Measurements from ENCODE around the gene NEAT1. TPM values are rescaled to one million over a fixed set of nuclear protein-coding genes. Genes with fewer than 3 reads are reported as not detected.

NEAT1 gene
- total RNA-seq, 1 experiment from 2014 or later: 938 TPM

DNA sequence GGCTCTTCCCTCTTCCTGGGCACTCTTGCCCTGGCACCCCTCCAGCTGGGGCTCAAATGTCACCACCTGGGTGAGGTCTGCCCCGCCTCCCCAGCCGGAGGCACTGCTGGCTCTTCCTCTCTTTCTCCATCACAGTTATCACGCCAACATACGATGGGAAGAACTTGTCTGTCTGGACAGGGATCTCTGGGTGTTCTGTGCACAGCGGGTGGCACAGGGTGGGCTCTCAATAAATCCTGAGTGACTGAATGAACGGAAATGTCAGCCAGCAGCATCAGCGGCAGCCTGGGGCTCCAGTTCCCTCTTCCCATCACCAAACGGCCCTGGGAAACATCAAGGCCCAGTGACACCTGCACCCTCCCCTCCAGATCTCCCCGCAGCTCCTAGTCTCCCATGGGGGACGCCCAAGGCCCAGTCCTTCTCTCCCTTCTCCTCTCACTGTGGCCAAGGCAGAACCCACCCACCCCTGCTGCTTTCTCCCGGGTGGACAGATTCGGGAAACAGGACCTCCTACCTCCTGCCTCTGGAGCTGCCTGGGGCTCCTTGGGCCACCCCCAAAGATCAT lies 39.7 kb upstream of the NEAT1 start:
- ChIA-PET CTCF (interaction anchor here (0.6 kb wide), 2 partner anchors 255 to 270 kb away, joined by 3 read pairs; no protein-coding TSS in a partner anchor), POLR2A (ENCODE audit: unreplicated experiment) (interaction anchor here (0.5 to 1.2 kb wide), 3 partner anchors 25 to 111 kb away, joined by 6 to 18 read pairs (median 9); no protein-coding TSS in a partner anchor)
- peak overlapping the region; percentile 93 for H3K27ac ChIP-seq
- no peaks in the 10 kb centered on the region for H4K20me1 ChIP-seq (ENCODE audit: insufficient read depth)
- BruUV-seq (replicated peaks): TSS peak; percentile 66
- H3K9me2 ChIP-seq (ENCODE audit: insufficient read depth): no peaks in the 10 kb centered on the region
- no peaks in the 10 kb centered on the region for H3K36me3 ChIP-seq (ENCODE audit: low read depth)
- H3K4me3 ChIP-seq: peak overlapping the region; percentile 48; the same call in 1 of the 2 replicates
- no peak overlapping the region for H2AFZ ChIP-seq
- peaks cover 55% of the 10 kb centered on the region for H3F3A ChIP-seq (ENCODE audit: insufficient read depth, low read depth)
- H3K4me2 ChIP-seq: peak overlapping the region; percentile 83
- intact Hi-C loops (cut with micrococcal nuclease; ENCODE audit: unreplicated experiment): loop anchor here (1.0 to 2.0 kb wide), 4 partner anchors 39 to 188 kb away; partner anchors contain the start of genes NEAT1 and ZNRD2
- H3K27me3 ChIP-seq (ENCODE audit: insufficient read depth, low read depth): no peaks in the 10 kb centered on the region
- no peaks in the 10 kb centered on the region for H3K9me3 ChIP-seq (ENCODE audit: insufficient read depth, low read depth)
- TF ChIP-seq CTCF (conservative IDR thresholded peaks at IDR 0.05) (no peak), EZH2 (IDR thresholded peaks at IDR 0.05; ENCODE audit: low read depth) (no peak)
- peaks cover 70% of the 10 kb centered on the region for H3K4me1 ChIP-seq (replicated peaks; ENCODE audit: insufficient read depth)
- H3K79me2 ChIP-seq (ENCODE audit: low read depth): peaks cover 19% of the 10 kb centered on the region; the same call in 1 of the 2 replicates
- DNase-seq: peak; percentile 90 to 97

- no peak overlapping the region for H2AFZ ChIP-seq
- no peaks in the 10 kb centered on the region for H3K27me3 ChIP-seq (ENCODE audit: insufficient read depth, low read depth)
- POLR2A ChIA-PET (ENCODE audit: unreplicated experiment): no interaction called here
- no peak for DNase-seq
- CTCF ChIA-PET: no interaction called here
- TF ChIP-seq EZH2 (IDR thresholded peaks at IDR 0.05; ENCODE audit: low read depth) (no peak), CTCF (conservative IDR thresholded peaks at IDR 0.05) (no peak)
- no peaks in the 10 kb centered on the region for H3K9me2 ChIP-seq (ENCODE audit: insufficient read depth)
- no peaks in the 10 kb centered on the region for H4K20me1 ChIP-seq (ENCODE audit: insufficient read depth)
- peaks cover 19% of the 10 kb centered on the region; the same call in 1 of the 2 replicates for H3K79me2 ChIP-seq (ENCODE audit: low read depth)
- no peaks in the 10 kb centered on the region for H3K9me3 ChIP-seq (ENCODE audit: insufficient read depth, low read depth)
- no peak overlapping the region for H3K4me3 ChIP-seq
- H3K4me1 ChIP-seq (replicated peaks; ENCODE audit: insufficient read depth): peaks cover 71% of the 10 kb centered on the region
- H3K27ac ChIP-seq: peak overlapping the region; percentile 93
- peak overlapping the region; percentile 83 for H3K4me2 ChIP-seq
- BruUV-seq (replicated peaks): no TSS peak
- H3K36me3 ChIP-seq (ENCODE audit: low read depth): no peaks in the 10 kb centered on the region
- intact Hi-C loops (cut with micrococcal nuclease; ENCODE audit: unreplicated experiment): loop anchor here (2.0 kb wide), 1 partner anchor 187 kb away; the partner anchor contains the start of gene ZNRD2
- H3F3A ChIP-seq (ENCODE audit: insufficient read depth, low read depth): peaks cover 54% of the 10 kb centered on the region
Measured at GRCh38 chr11:65383778-65384177, 38.8 kb upstream of the NEAT1 start.

GRCh38 chr11:65384301-65384889 lies 38.2 kb upstream of the NEAT1 start:
- H3K4me2 ChIP-seq: peak overlapping the region; percentile 83
- peaks cover 54% of the 10 kb centered on the region for H3F3A ChIP-seq (ENCODE audit: insufficient read depth, low read depth)
- TF ChIP-seq CTCF (conservative IDR thresholded peaks at IDR 0.05): no peak
- TF ChIP-seq EZH2 (IDR thresholded peaks at IDR 0.05; ENCODE audit: low read depth): no peak
- ChIA-PET CTCF (no interaction called here), POLR2A (ENCODE audit: unreplicated experiment) (no interaction called here)
- H3K27me3 ChIP-seq (ENCODE audit: insufficient read depth, low read depth): no peaks in the 10 kb centered on the region
- H3K79me2 ChIP-seq (ENCODE audit: low read depth): peaks cover 19% of the 10 kb centered on the region; the same call in 1 of the 2 replicates
- intact Hi-C loops (cut with micrococcal nuclease; ENCODE audit: unreplicated experiment): no loop called here
- peak overlapping the region; percentile 93 for H3K27ac ChIP-seq
- DNase-seq: no peak
- H4K20me1 ChIP-seq (ENCODE audit: insufficient read depth): no peaks in the 10 kb centered on the region
- no TSS peak for BruUV-seq (replicated peaks)
- no peak overlapping the region for H2AFZ ChIP-seq
- H3K9me2 ChIP-seq (ENCODE audit: insufficient read depth): no peaks in the 10 kb centered on the region
- peaks cover 71% of the 10 kb centered on the region for H3K4me1 ChIP-seq (replicated peaks; ENCODE audit: insufficient read depth)
- no peaks in the 10 kb centered on the region for H3K9me3 ChIP-seq (ENCODE audit: insufficient read depth, low read depth)
- H3K4me3 ChIP-seq: no peak overlapping the region
- no peaks in the 10 kb centered on the region for H3K36me3 ChIP-seq (ENCODE audit: low read depth)
